ENCODE data around the gene YKT6. TPM values are rescaled to one million over a fixed set of nuclear protein-coding genes. Genes with fewer than 3 reads are reported as not detected.

Gene YKT6
- total RNA-seq, 2 donors from 2014 or later: 34.4 to 66.8 TPM

- Mint-ChIP-seq H3K36me3 (ENCODE audit: low read depth) (no peaks in the 10 kb centered on the region), H3K27me3 (peaks cover 4% of the 10 kb centered on the region), H3K4me3 (no peak overlapping the region), H3K4me1 (no peaks in the 10 kb centered on the region), H3K27ac (no peak overlapping the region), H3K9me3 (no peaks in the 10 kb centered on the region)
- ATAC-seq (replicated peaks): no peak
These were observed 23.5 kb downstream of the YKT6 start for GRCh38 chr7:44224080-44224973.

- no peak for ATAC-seq (replicated peaks)
- H3K4me3 Mint-ChIP-seq: no peak overlapping the region
- no peaks in the 10 kb centered on the region for H3K4me1 Mint-ChIP-seq
- H3K27ac Mint-ChIP-seq: no peak overlapping the region
- peaks cover 4% of the 10 kb centered on the region for H3K27me3 Mint-ChIP-seq
- H3K36me3 Mint-ChIP-seq (ENCODE audit: low read depth): no peaks in the 10 kb centered on the region
- no peaks in the 10 kb centered on the region for H3K9me3 Mint-ChIP-seq
These were observed 24.3 kb downstream of the YKT6 start for GRCh38 chr7:44224974-44225565.

- Mint-ChIP-seq H3K27me3 (peaks cover 4% of the 10 kb centered on the region), H3K27ac (no peak overlapping the region), H3K9me3 (no peaks in the 10 kb centered on the region), H3K36me3 (ENCODE audit: low read depth) (no peaks in the 10 kb centered on the region), H3K4me1 (no peaks in the 10 kb centered on the region), H3K4me3 (no peak overlapping the region)
- no peak for ATAC-seq (replicated peaks)
These were observed 25.0 kb downstream of the YKT6 start for GRCh38 chr7:44225566-44226395.

- H3K4me3 Mint-ChIP-seq: no peak overlapping the region
- no peak overlapping the region for H3K27ac Mint-ChIP-seq
- no peak for ATAC-seq (replicated peaks)
- H3K36me3 Mint-ChIP-seq (ENCODE audit: low read depth): no peaks in the 10 kb centered on the region
- no peaks in the 10 kb centered on the region for H3K4me1 Mint-ChIP-seq
- H3K9me3 Mint-ChIP-seq: no peaks in the 10 kb centered on the region
- H3K27me3 Mint-ChIP-seq: peaks cover 4% of the 10 kb centered on the region
These were observed 25.6 kb downstream of the YKT6 start for GRCh38 chr7:44226396-44226753.

- no peak overlapping the region for H3K4me3 Mint-ChIP-seq
- no peak for ATAC-seq (replicated peaks)
- no peaks in the 10 kb centered on the region for H3K9me3 Mint-ChIP-seq
- H3K27me3 Mint-ChIP-seq: peaks cover 4% of the 10 kb centered on the region
- no peaks in the 10 kb centered on the region for H3K4me1 Mint-ChIP-seq
- no peak overlapping the region for H3K27ac Mint-ChIP-seq
- no peaks in the 10 kb centered on the region for H3K36me3 Mint-ChIP-seq (ENCODE audit: low read depth)
These were observed 27.1 kb downstream of the YKT6 start for GRCh38 chr7:44227911-44228310.

GRCh38 chr7:44228571-44229350, 28.0 kb downstream of the YKT6 start:
- Mint-ChIP-seq H3K36me3 (ENCODE audit: low read depth) (no peaks in the 10 kb centered on the region), H3K9me3 (no peaks in the 10 kb centered on the region), H3K27me3 (peaks cover 2% of the 10 kb centered on the region), H3K4me3 (no peak overlapping the region), H3K4me1 (no peaks in the 10 kb centered on the region), H3K27ac (no peak overlapping the region)
- ATAC-seq (replicated peaks): no peak

GRCh38 chr7:44229546-44230105, 28.8 kb downstream of the YKT6 start:
- no peak for ATAC-seq (replicated peaks)

GRCh38 chr7:44230286-44230685, 29.5 kb downstream of the YKT6 start:
- no peak overlapping the region for H3K27ac Mint-ChIP-seq
- no peaks in the 10 kb centered on the region for H3K36me3 Mint-ChIP-seq (ENCODE audit: low read depth)
- H3K4me3 Mint-ChIP-seq: no peak overlapping the region
- no peak for ATAC-seq (replicated peaks)
- no peaks in the 10 kb centered on the region for H3K4me1 Mint-ChIP-seq
- H3K9me3 Mint-ChIP-seq: no peaks in the 10 kb centered on the region
- H3K27me3 Mint-ChIP-seq: no peaks in the 10 kb centered on the region

More at GRCh38 chr7:44229546-44230105, 28.8 kb downstream of the YKT6 start:
- Mint-ChIP-seq H3K27ac (no peak overlapping the region), H3K4me3 (no peak overlapping the region), H3K9me3 (no peaks in the 10 kb centered on the region), H3K4me1 (no peaks in the 10 kb centered on the region), H3K27me3 (no peaks in the 10 kb centered on the region), H3K36me3 (ENCODE audit: low read depth) (no peaks in the 10 kb centered on the region)

- no peak overlapping the region for H3K4me3 Mint-ChIP-seq
- no peaks in the 10 kb centered on the region for H3K4me1 Mint-ChIP-seq
- H3K9me3 Mint-ChIP-seq: no peaks in the 10 kb centered on the region
- no peak for ATAC-seq (replicated peaks)
- no peak overlapping the region for H3K27ac Mint-ChIP-seq
- no peaks in the 10 kb centered on the region for H3K36me3 Mint-ChIP-seq (ENCODE audit: low read depth)
- H3K27me3 Mint-ChIP-seq: no peaks in the 10 kb centered on the region
These were observed 30.3 kb downstream of the YKT6 start for GRCh38 chr7:44231088-44231487.

GRCh38 chr7:44232396-44232795, 31.6 kb downstream of the YKT6 start:
- no peaks in the 10 kb centered on the region for H3K36me3 Mint-ChIP-seq (ENCODE audit: low read depth)
- no peaks in the 10 kb centered on the region for H3K27me3 Mint-ChIP-seq
- H3K27ac Mint-ChIP-seq: no peak overlapping the region
- no peaks in the 10 kb centered on the region for H3K9me3 Mint-ChIP-seq
- H3K4me3 Mint-ChIP-seq: no peak overlapping the region
- no peak for ATAC-seq (replicated peaks)
- H3K4me1 Mint-ChIP-seq: no peaks in the 10 kb centered on the region

GRCh38 chr7:44232901-44233715, 32.3 kb downstream of the YKT6 start:
- no peaks in the 10 kb centered on the region for H3K4me1 Mint-ChIP-seq
- no peaks in the 10 kb centered on the region for H3K9me3 Mint-ChIP-seq
- no peaks in the 10 kb centered on the region for H3K27me3 Mint-ChIP-seq
- H3K36me3 Mint-ChIP-seq (ENCODE audit: low read depth): no peaks in the 10 kb centered on the region
- no peak overlapping the region for H3K27ac Mint-ChIP-seq
- H3K4me3 Mint-ChIP-seq: no peak overlapping the region
- ATAC-seq (replicated peaks): no peak

GRCh38 chr7:44235066-44235465, 34.3 kb downstream of the YKT6 start:
- H3K4me1 Mint-ChIP-seq: no peaks in the 10 kb centered on the region
- H3K27ac Mint-ChIP-seq: no peak overlapping the region
- no peak for ATAC-seq (replicated peaks)
- no peak overlapping the region for H3K4me3 Mint-ChIP-seq
- H3K9me3 Mint-ChIP-seq: no peaks in the 10 kb centered on the region
- H3K27me3 Mint-ChIP-seq: no peaks in the 10 kb centered on the region
- H3K36me3 Mint-ChIP-seq (ENCODE audit: low read depth): no peaks in the 10 kb centered on the region

GRCh38 chr7:44235582-44236332, 35.0 kb downstream of the YKT6 start:
- H3K27me3 Mint-ChIP-seq: no peaks in the 10 kb centered on the region
- H3K4me1 Mint-ChIP-seq: no peaks in the 10 kb centered on the region
- H3K36me3 Mint-ChIP-seq (ENCODE audit: low read depth): no peaks in the 10 kb centered on the region
- no peak overlapping the region for H3K27ac Mint-ChIP-seq
- no peak overlapping the region for H3K4me3 Mint-ChIP-seq
- H3K9me3 Mint-ChIP-seq: no peaks in the 10 kb centered on the region
- no peak for ATAC-seq (replicated peaks)

Data from activated T-helper 17 cell treated with anti-CD3 and anti-CD28 coated beads, Interleukin-2, amount 50 U/mL, for 72 hours (primary cell).